Small intestine (tissue), 16 donors: ENCODE measurements around the gene MOCS1. TPM values are rescaled to one million over a fixed set of nuclear protein-coding genes. Genes with fewer than 3 reads are reported as not detected.

Experiments used
- DNase-seq, 2 donors: peaks; one replicate each; pipeline versions ENCODE4 v3.0.0 to v3.0.0-alpha.2; 2013
- FAIRE-seq: peaks from 2 replicates; lab custom pipeline; 2012; peaks lifted over from hg19 to GRCh38; lab: Jason Lieb, UNC
- H3K27ac ChIP-seq, 3 donors: one replicate each; pipeline ENCODE4 v1.5.1; 2013; ENCODE audit warnings: low read length in 2 of 3, mild to moderate bottlenecking in 2 of 3, control low read depth in 1 of 3, inconsistent platforms in 1 of 3, low read depth in 1 of 3, moderate library complexity in 1 of 3
- H3K27me3 ChIP-seq, 3 donors: one replicate each; pipeline ENCODE4 v1.6.1; 2013; ENCODE audit warnings: low read length in 3 of 3, inconsistent platforms in 1 of 3; ENCODE audit not compliant: control insufficient read depth in 3 of 3, insufficient read depth in 3 of 3
- H3K36me3 ChIP-seq, 3 donors: one replicate each; pipeline ENCODE4 v1.6.1; 2013; ENCODE audit warnings: low read length in 3 of 3, inconsistent platforms in 1 of 3, low read depth in 1 of 3, mild to moderate bottlenecking in 1 of 3, moderate library complexity in 1 of 3; ENCODE audit not compliant: control insufficient read depth in 3 of 3, insufficient read depth in 2 of 3
- H3K4me1 ChIP-seq, 3 donors: one replicate each; pipeline ENCODE4 v1.6.1; 2013; ENCODE audit warnings: low read length in 2 of 3, inconsistent platforms in 1 of 3, low read depth in 1 of 3, mild to moderate bottlenecking in 1 of 3, moderate library complexity in 1 of 3; ENCODE audit not compliant: control insufficient read depth in 3 of 3, insufficient read depth in 2 of 3
- H3K4me3 ChIP-seq, 3 donors: one replicate each; pipeline ENCODE4 v1.5.1; 2013; ENCODE audit warnings: low read length in 3 of 3, control low read depth in 1 of 3, inconsistent platforms in 1 of 3, low read depth in 1 of 3, mild to moderate bottlenecking in 1 of 3, moderate library complexity in 1 of 3
- H3K9me3 ChIP-seq, 2 donors: one replicate each; pipeline ENCODE4 v1.6.1; 2013; ENCODE audit warnings: low read depth in 1 of 2, low read length in 1 of 2; ENCODE audit not compliant: control insufficient read depth in 2 of 2, insufficient read depth in 1 of 2
- WGBS, 3 donors: extraction: QIAGEN DNeasy Blood & Tissue Kit; methylation state at CpG; one replicate each; pipeline ENCODE4 v1.1.7; 2013; 5-methylcytosine and 5-hydroxymethylcytosine counted together
- long read RNA-seq, 10 donors: transcript quantifications; one replicate each; lab custom pipeline, GENCODE V29; 2026
- polyA plus RNA-seq, 4 donors: library from polyadenylated mRNA; stranded (reverse) in 3 of 4; unstranded in 1 of 4; fragments of 200-250 nt in 3 of 4; fragments of 120-200 nt in 1 of 4; gene quantifications; one replicate each; pipeline versions ENCODE4 v1.2.1 to v1.2.3, GENCODE V29; 2013
- donor health status: healthy with polysubstance abuse.
- donor health status: control.
- donor health status: control.
- donor health status: Bipolar disorder and iron deficiency.
- donor health status: healthy.

MOCS1 gene
- polyA plus RNA-seq = 10 to 100 TPM; 11.9 to 29.6 (median 18.0) TPM
- long read RNA-seq, donor 1, transcript MOCS1-203 (11 exons, 3,358 nt) = major isoform, 6 of 18 reads
- long read RNA-seq, donor 1, partial matches to known transcripts = 11 of 18 reads
- long read RNA-seq, donor 1, other reads (novel, unspliced or antisense) = 0 of 18 reads
- long read RNA-seq, donor 2 = 0 reads
- long read RNA-seq, donor 3, partial matches to known transcripts = 0 of 2 reads
- long read RNA-seq, donor 3, other reads (novel, unspliced or antisense) = 0 of 2 reads
- long read RNA-seq, donor 4 = 0 reads
- long read RNA-seq, donor 5, partial matches to known transcripts = 6 of 6 reads
- long read RNA-seq, donor 5, other reads (novel, unspliced or antisense) = 0 of 6 reads
- long read RNA-seq, donor 6, partial matches to known transcripts = 0 of 1 reads
- long read RNA-seq, donor 6, other reads (novel, unspliced or antisense) = 0 of 1 reads
- long read RNA-seq, donor 7, partial matches to known transcripts = 0 of 3 reads
- long read RNA-seq, donor 7, other reads (novel, unspliced or antisense) = 0 of 3 reads
- long read RNA-seq, donor 8 = 0 reads
- long read RNA-seq, donor 9, partial matches to known transcripts = 0 of 1 reads
- long read RNA-seq, donor 9, other reads (novel, unspliced or antisense) = 0 of 1 reads
- long read RNA-seq, donor 10, partial matches to known transcripts = 0 of 1 reads
- long read RNA-seq, donor 10, other reads (novel, unspliced or antisense) = 0 of 1 reads

DNA sequence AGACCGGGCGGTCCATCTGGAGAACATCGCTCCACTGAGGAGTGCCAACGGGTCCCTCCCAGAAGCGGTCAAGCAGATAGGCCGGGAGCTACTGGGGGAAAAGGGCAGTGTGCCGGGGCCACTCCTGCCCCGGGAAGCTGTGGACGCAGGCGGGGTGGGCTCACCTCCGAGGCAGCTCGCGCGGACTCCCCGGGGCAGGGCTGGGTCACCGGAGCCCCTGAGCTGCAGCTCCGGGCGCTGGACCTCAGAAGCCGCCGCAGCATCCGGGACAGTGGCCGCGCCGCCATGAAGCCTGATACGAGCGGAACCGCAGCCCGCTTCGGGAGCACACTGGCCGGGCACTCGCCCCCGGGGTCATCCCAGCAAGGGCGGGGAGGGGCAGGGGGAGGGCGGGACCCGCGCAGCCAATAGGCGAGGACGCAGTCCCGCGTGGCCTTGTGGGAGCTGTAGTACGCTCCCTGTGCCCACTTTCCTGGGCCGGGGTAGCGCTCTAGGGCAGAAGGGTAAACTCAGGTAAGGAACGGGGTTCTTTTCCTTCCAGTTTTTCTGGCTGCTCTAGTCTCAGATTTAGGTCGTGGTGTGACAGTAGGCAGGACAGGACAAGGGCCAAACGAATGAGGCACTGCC, at the start of gene MOCS1:
Gene MOCS1, minus strand, starts transcription at position 332 of the 627 bp plus-strand sequence. Its CDS starts 45 bp downstream, at position 287.
- WGBS, 3 donors = 1 to 3% (median 2%) methylated on average over 39 to 46 of the region's 46 CpGs
- H3K4me1 ChIP-seq = peaks cover 7 to 13% (median 11%) of the 10 kb centered on the region in 3 donors

DNA sequence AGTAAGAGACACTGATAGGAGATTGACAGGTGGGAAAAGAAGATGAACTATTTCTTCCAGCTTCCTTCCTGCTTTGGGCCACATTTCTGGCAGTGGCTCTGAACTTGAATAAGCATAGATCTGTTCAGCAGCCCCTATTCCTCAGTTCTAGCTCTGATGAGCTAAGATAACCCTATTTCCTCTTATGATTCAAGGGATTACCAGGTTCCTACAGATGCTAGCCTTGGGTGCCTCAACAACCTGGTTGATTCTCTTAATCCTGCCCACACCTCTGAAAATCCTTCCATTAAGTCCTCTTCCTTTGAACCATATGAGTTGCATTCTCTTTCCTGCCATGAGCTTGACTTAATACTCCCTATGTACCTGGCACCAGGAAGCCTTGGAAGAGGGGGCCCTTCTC, 49.8 kb upstream of the MOCS1 start:
- H3K4me3 ChIP-seq = no peak overlapping the region
- H3K9me3 ChIP-seq = no peaks in the 10 kb centered on the region
- no peak for DNase-seq
- no peak for FAIRE-seq
- no peaks in the 10 kb centered on the region for H3K4me1 ChIP-seq
- H3K27ac ChIP-seq = no peak overlapping the region
- no peaks in the 10 kb centered on the region for H3K27me3 ChIP-seq
- H3K36me3 ChIP-seq = no peaks in the 10 kb centered on the region

More for the DNA sequence above, at the start of gene MOCS1:
- Histone ChIP-seq H3K4me3 (peak within 1 kb of the TSS; percentile 58 to 92 (median 65)), H3K9me3 (no peaks in the 10 kb centered on the region), H3K36me3 (peaks cover 0 to 4% (median 0%) of the 10 kb centered on the region in 3 donors), H3K27ac (peak within 1 kb of the TSS in 2 of 3 donors; percentile 62 to 81), H3K27me3 (no peaks in the 10 kb centered on the region)
- no peak for FAIRE-seq
- DNase-seq = peak; percentile 77 to 83

DNA sequence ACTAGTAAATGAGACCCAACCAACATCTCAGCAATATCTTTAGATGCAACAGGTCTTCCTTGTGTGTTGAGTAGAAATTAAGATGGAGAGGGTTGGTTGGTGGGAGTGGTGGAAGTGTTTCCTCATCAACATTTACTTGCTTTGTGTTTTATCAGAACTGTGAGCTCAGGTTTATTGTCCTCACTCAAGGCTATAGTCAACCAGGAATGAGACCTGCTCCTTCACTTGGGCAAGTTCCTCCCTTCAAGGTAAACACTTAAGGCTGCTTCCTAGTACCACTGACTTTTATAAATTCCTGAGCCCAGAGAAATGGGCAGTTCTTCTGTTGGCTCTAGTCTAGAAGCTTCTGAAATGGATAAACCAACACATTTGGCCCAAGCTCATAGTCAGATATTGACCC, 48.9 kb upstream of the MOCS1 start:
- no peak for FAIRE-seq
- no peaks in the 10 kb centered on the region for H3K4me1 ChIP-seq
- no peak for DNase-seq
- no peaks in the 10 kb centered on the region for H3K36me3 ChIP-seq
- H3K27ac ChIP-seq = no peak overlapping the region
- H3K4me3 ChIP-seq = no peak overlapping the region
- H3K27me3 ChIP-seq = no peaks in the 10 kb centered on the region
- H3K9me3 ChIP-seq = no peaks in the 10 kb centered on the region

DNA sequence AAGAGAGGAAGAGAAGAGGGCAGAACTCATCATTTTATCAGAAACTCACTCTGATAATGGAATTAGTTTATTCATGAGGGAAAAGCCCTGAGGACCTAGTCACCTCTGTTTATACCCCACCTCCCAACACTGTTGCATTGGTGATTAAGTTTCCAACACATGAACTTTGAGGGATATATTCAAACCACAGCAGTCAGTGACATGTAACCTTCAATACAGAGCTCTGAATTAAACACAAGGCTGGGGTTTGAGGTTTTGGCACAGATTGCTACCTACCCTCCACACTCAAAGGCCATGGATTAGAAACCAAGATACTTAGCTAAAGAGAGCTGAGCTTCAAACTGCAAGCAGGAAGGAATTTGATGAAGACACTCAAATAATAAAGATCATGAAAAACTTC, 48.5 kb upstream of the MOCS1 start:
- no peaks in the 10 kb centered on the region for H3K36me3 ChIP-seq
- no peak overlapping the region for H3K27ac ChIP-seq
- FAIRE-seq = no peak

DNA sequence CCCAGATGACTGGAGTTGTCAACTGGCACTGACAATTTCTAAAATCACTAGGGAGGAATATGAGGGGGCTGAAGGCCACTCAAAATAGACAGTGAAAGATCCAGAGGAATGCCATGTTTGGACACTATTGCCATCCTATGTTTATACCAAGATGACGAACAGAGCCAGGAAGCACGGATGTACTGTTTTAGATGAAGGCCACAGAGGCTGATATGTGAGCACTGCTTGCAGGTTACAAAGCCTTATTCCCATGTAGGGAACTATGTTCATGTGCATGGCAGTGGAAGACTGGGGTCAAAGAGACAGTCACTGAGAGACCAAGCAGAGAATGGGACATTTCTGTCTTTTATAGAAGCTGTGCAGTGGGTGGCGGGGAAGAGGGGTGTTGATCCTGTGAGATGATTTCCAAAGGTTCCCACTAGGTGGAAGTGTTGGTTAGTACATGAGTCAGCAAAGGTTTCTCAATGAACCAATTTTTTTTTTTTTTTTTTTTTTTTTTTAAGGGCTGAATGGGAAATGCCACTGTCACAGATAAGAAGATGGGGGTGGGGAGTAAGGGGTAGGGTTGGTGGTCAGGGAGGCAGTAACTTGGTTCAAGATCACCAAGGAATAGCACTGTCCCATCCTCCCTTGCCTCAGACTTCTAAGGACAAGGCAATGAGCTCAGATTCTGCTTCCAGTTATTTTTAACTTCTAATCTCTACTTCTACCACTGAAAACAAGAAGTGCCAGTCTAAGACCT, 46.7 kb upstream of the MOCS1 start:
- Histone ChIP-seq H3K4me1 (peaks cover 0 to under 1% (median 0%) of the 10 kb centered on the region in 3 donors), H3K36me3 (no peaks in the 10 kb centered on the region), H3K27ac (no peak overlapping the region), H3K4me3 (no peak overlapping the region), H3K9me3 (no peaks in the 10 kb centered on the region), H3K27me3 (no peaks in the 10 kb centered on the region)
- FAIRE-seq = no peak
- peak; percentile 62 to 68 for DNase-seq
- WGBS, 3 donors = 43 to 54% (median 53%) methylated on average over 3 of the region's 3 CpGs

More for the DNA sequence above, 48.5 kb upstream of the MOCS1 start:
- no peak for DNase-seq
- Histone ChIP-seq H3K27me3 (no peaks in the 10 kb centered on the region), H3K4me1 (no peaks in the 10 kb centered on the region), H3K9me3 (no peaks in the 10 kb centered on the region), H3K4me3 (no peak overlapping the region)

- H3K27ac ChIP-seq = peak overlapping the region in 1 of 3 donors; percentile 26
- no peak overlapping the region for H3K4me3 ChIP-seq
- no peaks in the 10 kb centered on the region for H3K36me3 ChIP-seq
- peaks cover 0 to 3% (median 0%) of the 10 kb centered on the region in 3 donors for H3K4me1 ChIP-seq
- FAIRE-seq (no peak), DNase-seq (no peak)
- 53 to 76% (median 65%) methylated on average over 3 of the region's 3 CpGs for WGBS, 3 donors
- H3K27me3 ChIP-seq = no peaks in the 10 kb centered on the region
- H3K9me3 ChIP-seq = no peaks in the 10 kb centered on the region
Observed at GRCh38 chr6:39979461-39980328, 45.4 kb upstream of the MOCS1 start.

DNA sequence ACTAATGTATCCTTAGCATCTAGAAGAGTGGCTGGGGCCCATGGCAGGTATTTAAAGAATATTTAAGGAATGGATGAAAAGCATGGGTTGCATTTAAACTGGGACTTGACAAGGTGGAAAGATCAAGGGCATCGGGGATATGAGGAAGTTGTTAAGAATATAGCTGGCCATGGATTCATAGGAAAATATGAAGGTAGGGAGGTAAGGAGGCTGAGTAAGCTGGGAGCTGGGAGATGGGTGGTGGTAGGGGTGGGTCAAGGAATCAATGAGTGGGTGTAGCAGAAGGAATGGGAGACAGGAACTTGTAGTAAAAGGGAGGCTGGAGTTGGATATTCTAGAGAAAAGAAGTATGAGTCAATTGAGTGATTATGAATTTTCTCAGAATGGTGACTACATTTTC, 44.0 kb upstream of the MOCS1 start:
- DNase-seq (no peak), FAIRE-seq (no peak)
- no peak overlapping the region for H3K4me3 ChIP-seq
- no peaks in the 10 kb centered on the region for H3K9me3 ChIP-seq
- WGBS, 3 donors = 19 to 62% (median 41%) methylated on average over 1 of the region's 1 CpG
- H3K36me3 ChIP-seq = no peaks in the 10 kb centered on the region
- H3K27ac ChIP-seq = no peak overlapping the region
- no peaks in the 10 kb centered on the region for H3K27me3 ChIP-seq
- peaks cover 0 to 3% (median under 1%) of the 10 kb centered on the region in 3 donors for H3K4me1 ChIP-seq
